Measurements from ENCODE around the gene RNPS1.

DNA sequence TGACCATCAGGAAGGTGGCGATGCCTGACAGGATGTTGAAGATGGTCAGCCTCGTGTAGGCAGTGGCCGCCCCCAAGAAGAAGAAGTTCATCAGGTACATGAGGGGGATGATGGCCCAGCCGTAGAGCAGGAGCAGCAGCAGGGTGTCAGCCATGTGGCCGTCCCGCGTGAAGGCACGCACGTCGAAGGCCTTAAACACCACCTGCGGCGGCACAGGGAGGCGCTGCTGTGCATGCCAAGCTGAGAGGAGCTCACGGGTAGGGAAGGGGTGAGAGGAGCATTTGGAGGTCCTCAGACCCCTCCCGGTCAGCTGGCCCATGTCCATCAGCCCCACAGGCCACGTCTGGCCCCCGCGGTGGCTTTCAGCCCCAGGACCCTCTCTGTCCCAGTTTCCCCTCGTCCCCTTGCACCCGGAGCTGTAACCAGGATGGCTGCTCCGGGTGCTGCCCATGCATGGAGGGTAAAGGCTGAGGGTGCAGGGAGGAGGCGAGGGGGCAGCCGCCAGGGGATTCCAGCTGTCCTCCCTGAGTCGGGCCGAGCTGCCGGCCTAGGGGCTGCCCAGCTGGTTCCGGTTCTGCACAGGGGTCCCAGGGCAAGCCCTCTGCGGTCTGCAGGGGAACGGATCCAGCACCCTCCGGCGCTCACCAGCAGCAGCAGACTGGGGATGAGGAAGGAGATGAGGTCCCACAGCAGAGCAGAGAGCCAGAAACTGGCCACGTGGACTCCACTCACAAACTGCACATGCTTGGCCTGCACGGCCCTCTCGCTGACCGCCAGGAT is 17.1 kb upstream of the RNPS1 start:
- TF ChIP-seq, protein P1, sequence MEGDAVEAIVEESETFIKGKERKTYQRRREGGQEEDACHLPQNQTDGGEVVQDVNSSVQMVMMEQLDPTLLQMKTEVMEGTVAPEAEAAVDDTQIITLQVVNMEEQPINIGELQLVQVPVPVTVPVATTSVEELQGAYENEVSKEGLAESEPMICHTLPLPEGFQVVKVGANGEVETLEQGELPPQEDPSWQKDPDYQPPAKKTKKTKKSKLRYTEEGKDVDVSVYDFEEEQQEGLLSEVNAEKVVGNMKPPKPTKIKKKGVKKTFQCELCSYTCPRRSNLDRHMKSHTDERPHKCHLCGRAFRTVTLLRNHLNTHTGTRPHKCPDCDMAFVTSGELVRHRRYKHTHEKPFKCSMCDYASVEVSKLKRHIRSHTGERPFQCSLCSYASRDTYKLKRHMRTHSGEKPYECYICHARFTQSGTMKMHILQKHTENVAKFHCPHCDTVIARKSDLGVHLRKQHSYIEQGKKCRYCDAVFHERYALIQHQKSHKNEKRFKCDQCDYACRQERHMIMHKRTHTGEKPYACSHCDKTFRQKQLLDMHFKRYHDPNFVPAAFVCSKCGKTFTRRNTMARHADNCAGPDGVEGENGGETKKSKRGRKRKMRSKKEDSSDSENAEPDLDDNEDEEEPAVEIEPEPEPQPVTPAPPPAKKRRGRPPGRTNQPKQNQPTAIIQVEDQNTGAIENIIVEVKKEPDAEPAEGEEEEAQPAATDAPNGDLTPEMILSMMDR (conservative IDR thresholded peaks at IDR 0.05; ENCODE audit: low read length): no peak
- no peak for TF ChIP-seq EZH2phosphoT487 (IDR thresholded peaks at IDR 0.05; ENCODE audit: borderline replicate concordance, low read depth, low read length)

All from OCI-LY7 (cell line).